Activated effector memory CD4-positive, alpha-beta T cell treated with anti-CD3 and anti-CD28 coated beads, Interleukin-2, amount 50 U/mL, for 16 hours (primary cell): ENCODE data around the gene MAB21L4.

Experiments used
- DNase-seq: peaks from one replicate; pipeline ENCODE4 v3.0.0-alpha.2; 2020

Gene MAB21L4

GRCh38 chr2:240895656-240896388 is at the start of gene MAB21L4:
MAB21L4 (minus strand) TSS chr2:240896156; CDS start chr2:240895997, 159 bp downstream.
- no peak for DNase-seq

- peak; percentile 36 for DNase-seq
These were observed 40.1 kb upstream of the MAB21L4 start for GRCh38 chr2:240936106-240936505.

- peak; percentile 50 for DNase-seq
These were observed 39.3 kb upstream of the MAB21L4 start for GRCh38 chr2:240935103-240935876.

GRCh38 chr2:240934701-240935102 is 38.7 kb upstream of the MAB21L4 start:
- peak; percentile 59 for DNase-seq

GRCh38 chr2:240933966-240934700 is 38.2 kb upstream of the MAB21L4 start:
- peak; percentile 54 for DNase-seq

- peak; percentile 58 for DNase-seq
These were observed 37.4 kb upstream of the MAB21L4 start for GRCh38 chr2:240933048-240933965.

GRCh38 chr2:240932724-240933047 is 36.7 kb upstream of the MAB21L4 start:
- DNase-seq, result peak; percentile 46

- DNase-seq, result peak; percentile 57
These were observed 36.2 kb upstream of the MAB21L4 start for GRCh38 chr2:240932001-240932723.

- peak; percentile 42 for DNase-seq
These were observed 35.5 kb upstream of the MAB21L4 start for GRCh38 chr2:240931319-240931949.

GRCh38 chr2:240930631-240931318 is 34.8 kb upstream of the MAB21L4 start:
- DNase-seq, result peak; percentile 53

GRCh38 chr2:240930096-240930630 is 34.2 kb upstream of the MAB21L4 start:
- peak; percentile 50 for DNase-seq

GRCh38 chr2:240929364-240930095 is 33.6 kb upstream of the MAB21L4 start:
- peak; percentile 31 for DNase-seq

GRCh38 chr2:240928476-240929363 is 32.8 kb upstream of the MAB21L4 start:
- no peak for DNase-seq

- DNase-seq, result no peak
These were observed 31.4 kb upstream of the MAB21L4 start for GRCh38 chr2:240927390-240927781.

GRCh38 chr2:240926516-240927389 is 30.8 kb upstream of the MAB21L4 start:
- peak; percentile 63 for DNase-seq

- peak; percentile 61 for DNase-seq
These were observed 29.9 kb upstream of the MAB21L4 start for GRCh38 chr2:240925568-240926515.
